ENCODE data around the gene CNN2. TPM values are rescaled to one million over a fixed set of nuclear protein-coding genes. Genes with fewer than 3 reads are reported as not detected.
A peak's percentile ranks its signal among the peaks of the same experiment; 100 is the strongest.

Gene CNN2
- polyA plus RNA-seq, 2 of the 4 experiments (the other 2 are of a cell fraction) = 31.7 to 99.3 TPM

GRCh38 chr19:1073063-1073955 lies 46.9 kb downstream of the CNN2 start:
- 86% methylated on average over 21 of the region's 30 CpGs for WGBS (ENCODE audit: missing lambda C conversion rate)
- FAIRE-seq = no peak

DNA sequence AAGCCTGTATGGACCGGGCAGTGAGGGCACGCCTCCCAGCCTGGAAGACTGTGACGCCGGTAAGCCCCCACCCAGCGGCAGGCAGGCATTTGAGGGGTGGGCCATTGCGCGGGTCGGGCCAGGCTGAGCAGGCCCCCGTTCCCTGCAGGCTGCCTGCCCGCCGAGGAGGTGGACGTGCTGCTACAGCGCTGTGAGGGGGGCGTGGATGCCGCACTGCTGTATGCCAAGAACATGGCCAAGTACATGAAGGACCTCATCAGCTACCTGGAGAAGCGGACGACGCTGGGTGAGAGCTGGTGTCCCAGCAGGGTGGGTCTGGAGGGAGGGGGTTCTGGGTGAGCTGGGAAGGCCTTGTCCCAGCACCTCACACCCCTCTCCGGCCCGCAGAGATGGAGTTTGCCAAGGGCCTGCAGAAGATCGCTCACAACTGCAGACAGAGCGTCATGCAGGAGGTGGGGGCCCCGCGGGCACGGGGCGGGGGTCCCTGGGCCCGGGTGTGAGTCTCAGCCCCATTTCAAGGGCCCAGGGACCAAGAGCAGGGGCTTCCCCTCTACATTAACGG lies 47.6 kb downstream of the CNN2 start:
- ATAC-seq = peak; percentile 20 to 28; a peak in 4 of 6 replicates
- Histone ChIP-seq H3K27ac (peak overlapping the region; percentile 96 to 99), H3K4me1 (peaks cover 13% of the 10 kb centered on the region), H3K4me2 (peak overlapping the region; percentile 98), H3K4me3 (peak overlapping the region; percentile 61), H3K9me3 (no peaks in the 10 kb centered on the region)
- no peak for FAIRE-seq
- WGBS (ENCODE audit: missing lambda C conversion rate) = 94% methylated on average over 3 of the region's 28 CpGs
- DNase-seq (ENCODE audit: low read depth in 1 of 2, low spot score in 1 of 2) = no peak
- ChIA-PET POLR2A (interaction anchor here (0.6 to 1.4 kb wide), 6 partner anchors 9 to 195 kb away, joined by 3 to 8 read pairs (median 3); partner anchors contain the start of gene POLR2E), CTCF (interaction anchor here (1.6 kb wide), 1 partner anchor 9 kb away, joined by 4 read pairs; no protein-coding TSS in a partner anchor)
- TF ChIP-seq MAZ (IDR thresholded peaks at IDR 0.05; ENCODE audit: borderline replicate concordance, low read depth, low read length) = no peak
- TF ChIP-seq, protein P1, sequence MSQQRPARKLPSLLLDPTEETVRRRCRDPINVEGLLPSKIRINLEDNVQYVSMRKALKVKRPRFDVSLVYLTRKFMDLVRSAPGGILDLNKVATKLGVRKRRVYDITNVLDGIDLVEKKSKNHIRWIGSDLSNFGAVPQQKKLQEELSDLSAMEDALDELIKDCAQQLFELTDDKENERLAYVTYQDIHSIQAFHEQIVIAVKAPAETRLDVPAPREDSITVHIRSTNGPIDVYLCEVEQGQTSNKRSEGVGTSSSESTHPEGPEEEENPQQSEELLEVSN (IDR thresholded peaks at IDR 0.05; ENCODE audit: borderline replicate concordance, low read depth) = no peak
- TF ChIP-seq BHLHE40 (IDR thresholded peaks at IDR 0.05; ENCODE audit: low read depth, low read length) = no peak
- TF ChIP-seq POLR2AphosphoS2 (conservative IDR thresholded peaks at IDR 0.05; ENCODE audit: low read length) = no peak
- TF ChIP-seq HEYL (CRISPR knock-in tag; IDR thresholded peaks at IDR 0.05) = no peak
- TF ChIP-seq HOXA7 (CRISPR knock-in tag; IDR thresholded peaks at IDR 0.05) = no peak
- no peak for TF ChIP-seq MAX (IDR thresholded peaks at IDR 0.05)
- TF ChIP-seq CBX2 (IDR thresholded peaks at IDR 0.05; ENCODE audit: borderline replicate concordance, low read depth) = no peak
- TF ChIP-seq TP53 (CRISPR knock-in tag; IDR thresholded peaks at IDR 0.05) = no peak
- TF ChIP-seq RNF2 (IDR thresholded peaks at IDR 0.05; ENCODE audit: borderline replicate concordance, low read depth) = no peak
- TF ChIP-seq CEBPB (IDR thresholded peaks at IDR 0.05) = no peak
- TF ChIP-seq SREBF2 (IDR thresholded peaks at IDR 0.05) = no peak
- no peak for TF ChIP-seq HDAC2 (IDR thresholded peaks at IDR 0.05)
- TF ChIP-seq ZC3H11A (IDR thresholded peaks at IDR 0.05) = no peak
- no peak for TF ChIP-seq PHF8 (IDR thresholded peaks at IDR 0.05; ENCODE audit: borderline replicate concordance, low read depth)
- no peak for TF ChIP-seq JUNB (IDR thresholded peaks at IDR 0.05)

More at GRCh38 chr19:1073063-1073955, 46.9 kb downstream of the CNN2 start:
- Histone ChIP-seq H3K27ac (peak overlapping the region in 1 of 2 experiments; percentile 99; a peak in 1 of 6 replicates), H3K4me3 (no peak overlapping the region), H3K4me2 (no peak overlapping the region; the same call in 2 of the 3 replicates), H3K4me1 (peaks cover 13% of the 10 kb centered on the region), H3K9me3 (no peaks in the 10 kb centered on the region)
- DNase-seq (ENCODE audit: low read depth in 1 of 2, low spot score in 1 of 2) (no peak), ATAC-seq (peak in 1 of 2 experiments; percentile 2; a peak in 1 of 6 replicates)
- ChIA-PET POLR2A (interaction anchor here (0.5 kb wide), 1 partner anchor 24 kb away, joined by 3 read pairs; no protein-coding TSS in a partner anchor), CTCF (interaction anchor here (1.6 kb wide), 1 partner anchor 8 kb away, joined by 4 read pairs; no protein-coding TSS in a partner anchor)
- TF ChIP-seq CEBPB (IDR thresholded peaks at IDR 0.05) (no peak), ZFP36 (IDR thresholded peaks at IDR 0.05; ENCODE audit: borderline replicate concordance, partially characterized antibody) (peak; percentile 62)

GRCh38 chr19:1074544-1075283 lies 48.3 kb downstream of the CNN2 start:
- ChIA-PET POLR2A (interaction anchor here (0.6 to 1.4 kb wide), 7 partner anchors 10 to 194 kb away, joined by 3 to 8 read pairs (median 3); partner anchors contain the start of gene POLR2E), CTCF (interaction anchor here (1.2 to 1.8 kb wide), 4 partner anchors 10 to 192 kb away, joined by 4 to 5 read pairs (median 4); no protein-coding TSS in a partner anchor)
- WGBS (ENCODE audit: missing lambda C conversion rate) = 5% methylated on average over 9 of the region's 54 CpGs
- FAIRE-seq = no peak
- peak; percentile 74 for DNase-seq (ENCODE audit: low read depth in 1 of 2, low spot score in 1 of 2)
- Histone ChIP-seq H3K4me1 (peaks cover 13% of the 10 kb centered on the region), H3K4me2 (peak overlapping the region; percentile 98), H3K4me3 (peak overlapping the region; percentile 61), H3K9me3 (no peaks in the 10 kb centered on the region), H3K27ac (peak overlapping the region; percentile 96 to 99)
- peak; percentile 76 to 80 for ATAC-seq
- TF ChIP-seq FOSL2 (IDR thresholded peaks at IDR 0.05) (no peak), FOSL2 (CRISPR knock-in tag; IDR thresholded peaks at IDR 0.05) (no peak), HMGXB4 (CRISPR knock-in tag; IDR thresholded peaks at IDR 0.05; ENCODE audit: borderline replicate concordance) (no peak), ZNF302 (CRISPR knock-in tag; IDR thresholded peaks at IDR 0.05) (no peak), POLR2A (IDR thresholded peaks at IDR 0.05; ENCODE audit: low read length) (peak; percentile 64), RNF2 (IDR thresholded peaks at IDR 0.05; ENCODE audit: borderline replicate concordance, low read depth) (no peak), MAFK (IDR thresholded peaks at IDR 0.05; ENCODE audit: partially characterized antibody) (no peak), CBX2 (IDR thresholded peaks at IDR 0.05; ENCODE audit: borderline replicate concordance, low read depth) (no peak), ZFP36 (IDR thresholded peaks at IDR 0.05; ENCODE audit: borderline replicate concordance, partially characterized antibody) (no peak), USF2 (IDR thresholded peaks at IDR 0.05) (no peak), NR3C1 (IDR thresholded peaks at IDR 0.05) (no peak)
- TF ChIP-seq, protein P2, sequence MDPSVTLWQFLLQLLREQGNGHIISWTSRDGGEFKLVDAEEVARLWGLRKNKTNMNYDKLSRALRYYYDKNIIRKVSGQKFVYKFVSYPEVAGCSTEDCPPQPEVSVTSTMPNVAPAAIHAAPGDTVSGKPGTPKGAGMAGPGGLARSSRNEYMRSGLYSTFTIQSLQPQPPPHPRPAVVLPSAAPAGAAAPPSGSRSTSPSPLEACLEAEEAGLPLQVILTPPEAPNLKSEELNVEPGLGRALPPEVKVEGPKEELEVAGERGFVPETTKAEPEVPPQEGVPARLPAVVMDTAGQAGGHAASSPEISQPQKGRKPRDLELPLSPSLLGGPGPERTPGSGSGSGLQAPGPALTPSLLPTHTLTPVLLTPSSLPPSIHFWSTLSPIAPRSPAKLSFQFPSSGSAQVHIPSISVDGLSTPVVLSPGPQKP (IDR thresholded peaks at IDR 0.05; ENCODE audit: low read depth, low read length) = no peak
